Central memory CD8-positive, alpha-beta T cell (primary cell): Measurements from ENCODE around the gene CPEB3.
"Not testable (repeated sequence)": the region's sequence is repeated elsewhere in the genome, so short reads cannot be mapped to it uniquely, and the experiment has no call there.

Source experiments
- ATAC-seq: fragments of 150-1000 bp; cut with Tn5 transposase; replicated peaks from 2 replicates; pipeline ENCODE4 v1.10.0; 2022; ENCODE audit warnings: mild to moderate bottlenecking, moderate FRiP score, moderate number of reproducible peaks; ENCODE audit not compliant: poor library complexity, severe bottlenecking; ENCODE audit errors: extremely low read depth
- DNase-seq, 2 donors: peaks; one replicate each; pipeline ENCODE4 v3.0.0; 2021; ENCODE audit warnings: low spot score in 2 of 2
- H3K27ac Mint-ChIP-seq: one replicate; pipeline ENCODE4 v1.8.0; 2022; ENCODE audit warnings: low read depth, mild to moderate bottlenecking, moderate library complexity, mixed read lengths
- H3K27me3 Mint-ChIP-seq: one replicate; pipeline ENCODE4 v1.8.0; 2022; ENCODE audit warnings: mixed read lengths
- H3K36me3 Mint-ChIP-seq: one replicate; pipeline ENCODE4 v1.8.0; 2022; ENCODE audit warnings: mild to moderate bottlenecking, moderate library complexity, mixed read lengths; ENCODE audit not compliant: insufficient read depth
- H3K4me1 Mint-ChIP-seq: one replicate; pipeline ENCODE4 v1.8.0; 2022; ENCODE audit warnings: mixed read lengths
- H3K4me3 Mint-ChIP-seq: one replicate; pipeline ENCODE4 v1.8.0; 2022; ENCODE audit warnings: mild to moderate bottlenecking, moderate library complexity, mixed read lengths
- H3K9me3 Mint-ChIP-seq: one replicate; pipeline ENCODE4 v1.8.0; 2022; ENCODE audit warnings: mixed read lengths

Gene CPEB3

GRCh38 chr10:92290837-92291615 lies at the start of gene CPEB3, which contains the start of gene MARCHF5:
TSS of gene CPEB3 (minus strand) at chr10:92291078. CDS start at chr10:92240350, 50,728 bp downstream.
TSS of gene MARCHF5 (plus strand) at chr10:92291167. CDS start at chr10:92291495, 328 bp downstream.
- DNase-seq (peak; percentile 80 to 85), ATAC-seq (peak; percentile 98)
- no peaks in the 10 kb centered on the region for H3K27me3 Mint-ChIP-seq
- peak within 1 kb of the TSS; percentile 94 for H3K4me3 Mint-ChIP-seq
- H3K9me3 Mint-ChIP-seq = no peaks in the 10 kb centered on the region
- H3K36me3 Mint-ChIP-seq = peaks cover 10% of the 10 kb centered on the region
- H3K4me1 Mint-ChIP-seq = peaks cover 17% of the 10 kb centered on the region
- peak within 1 kb of the TSS; percentile 76 for H3K27ac Mint-ChIP-seq

DNA sequence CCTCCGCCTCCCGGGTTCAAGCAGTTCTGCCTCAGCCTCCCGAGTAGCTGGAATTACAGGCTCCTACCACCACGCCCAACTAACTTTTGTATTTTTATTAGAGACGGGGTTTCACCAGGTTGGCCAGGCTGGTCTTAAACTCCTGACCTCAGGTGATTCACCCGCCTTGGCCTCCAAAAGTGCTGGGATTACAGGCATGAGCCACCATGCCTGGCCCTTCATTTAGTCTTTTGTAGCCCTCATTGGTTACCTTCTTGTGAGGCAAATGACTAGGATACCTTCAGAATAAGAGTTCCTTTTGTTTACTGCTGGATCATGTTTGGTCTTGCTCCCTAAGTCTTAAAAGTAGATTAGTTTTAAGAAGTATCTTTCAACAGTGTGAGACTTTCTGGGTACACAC lies 39.0 kb upstream of the CPEB3 start:
- not testable (repeated sequence) for H3K9me3 Mint-ChIP-seq, H3K27me3 Mint-ChIP-seq, H3K27ac Mint-ChIP-seq, H3K36me3 Mint-ChIP-seq, DNase-seq, ATAC-seq, H3K4me3 Mint-ChIP-seq
- peaks cover 30% of the 10 kb centered on the region for H3K4me1 Mint-ChIP-seq

GRCh38 chr10:92328993-92329392 lies 38.1 kb upstream of the CPEB3 start:
- H3K4me1 Mint-ChIP-seq = peaks cover 30% of the 10 kb centered on the region
- no peaks in the 10 kb centered on the region for H3K9me3 Mint-ChIP-seq
- no peak overlapping the region for H3K27ac Mint-ChIP-seq
- no peaks in the 10 kb centered on the region for H3K27me3 Mint-ChIP-seq
- DNase-seq (no peak), ATAC-seq (no peak)
- H3K4me3 Mint-ChIP-seq = no peak overlapping the region
- H3K36me3 Mint-ChIP-seq = peaks cover 3% of the 10 kb centered on the region

DNA sequence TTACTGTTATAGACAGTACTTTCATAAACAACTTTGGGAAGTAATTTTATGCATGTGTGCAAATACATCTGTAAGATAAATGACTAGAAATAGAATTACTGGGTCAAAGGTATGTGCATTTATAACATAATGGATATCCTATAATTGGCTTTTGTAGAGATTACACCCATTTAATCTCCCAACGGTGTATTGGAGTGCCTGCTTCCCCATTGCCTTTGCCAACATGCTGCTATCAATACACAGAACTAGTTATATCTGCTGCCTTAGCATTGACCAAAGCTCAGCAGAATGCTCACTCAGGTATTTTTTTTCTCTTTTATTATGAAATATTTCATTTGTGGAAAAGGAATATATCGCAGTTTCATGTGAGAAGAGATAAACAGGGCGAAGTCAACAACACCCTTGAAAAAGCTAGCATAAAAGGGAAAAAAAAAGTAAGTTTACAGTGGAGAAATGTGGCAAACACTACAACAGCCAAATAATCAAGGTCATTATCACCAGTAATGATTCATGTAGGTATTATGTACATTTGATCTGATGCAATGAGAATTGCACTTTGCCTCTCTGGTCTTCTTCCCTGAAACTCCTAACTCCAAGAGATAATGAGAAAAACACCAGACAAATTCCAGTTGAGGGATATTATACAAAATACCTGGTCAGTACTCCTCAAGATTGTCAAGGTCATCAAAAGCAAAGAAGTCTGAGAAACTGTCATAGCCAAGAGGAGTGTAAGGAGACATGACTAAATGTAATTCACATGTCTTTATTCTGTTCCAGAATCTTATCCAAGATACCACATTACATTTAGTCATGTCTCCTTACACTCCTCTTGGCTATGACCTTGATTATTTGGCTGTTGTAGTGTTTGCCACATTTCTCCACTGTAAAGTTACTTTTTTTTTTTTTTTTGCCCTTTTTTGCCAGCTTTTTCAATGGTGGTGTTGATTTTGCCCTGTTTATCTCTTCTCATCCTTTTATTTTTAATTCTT lies 36.9 kb upstream of the CPEB3 start:
- Mint-ChIP-seq H3K27ac (peak overlapping the region; percentile 72), H3K36me3 (peaks cover 3% of the 10 kb centered on the region)

DNA sequence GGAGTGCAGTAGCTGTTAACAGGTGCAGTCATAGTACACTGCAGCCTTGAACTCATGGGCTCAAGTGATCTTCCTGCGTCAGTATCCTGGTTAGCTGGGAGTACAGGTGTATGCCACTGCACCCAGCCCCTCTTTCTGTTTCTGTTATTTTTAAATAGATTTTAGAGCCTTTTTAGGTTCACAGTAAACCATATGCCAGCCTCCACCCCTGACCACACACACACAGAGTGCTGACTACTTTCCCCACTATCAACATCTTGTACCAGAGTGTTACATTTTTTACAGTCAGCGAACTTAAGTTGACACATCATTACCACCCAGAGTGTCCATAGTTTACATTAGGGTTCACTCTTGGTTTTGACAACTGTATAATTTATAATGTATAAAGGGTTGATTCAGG lies 32.2 kb upstream of the CPEB3 start:
- DNase-seq = no peak
- H3K9me3 Mint-ChIP-seq = no peaks in the 10 kb centered on the region
- H3K27ac Mint-ChIP-seq = peak overlapping the region; percentile 9
- no peaks in the 10 kb centered on the region for H3K27me3 Mint-ChIP-seq
- H3K36me3 Mint-ChIP-seq = peaks cover 13% of the 10 kb centered on the region
- H3K4me3 Mint-ChIP-seq = no peak overlapping the region
- ATAC-seq = peak; percentile 60
- peaks cover 27% of the 10 kb centered on the region for H3K4me1 Mint-ChIP-seq

More for the DNA sequence above, 36.9 kb upstream of the CPEB3 start:
- no peak for DNase-seq
- Mint-ChIP-seq H3K27me3 (no peaks in the 10 kb centered on the region), H3K4me3 (no peak overlapping the region), H3K9me3 (no peaks in the 10 kb centered on the region), H3K4me1 (peaks cover 40% of the 10 kb centered on the region)
- no peak for ATAC-seq

DNA sequence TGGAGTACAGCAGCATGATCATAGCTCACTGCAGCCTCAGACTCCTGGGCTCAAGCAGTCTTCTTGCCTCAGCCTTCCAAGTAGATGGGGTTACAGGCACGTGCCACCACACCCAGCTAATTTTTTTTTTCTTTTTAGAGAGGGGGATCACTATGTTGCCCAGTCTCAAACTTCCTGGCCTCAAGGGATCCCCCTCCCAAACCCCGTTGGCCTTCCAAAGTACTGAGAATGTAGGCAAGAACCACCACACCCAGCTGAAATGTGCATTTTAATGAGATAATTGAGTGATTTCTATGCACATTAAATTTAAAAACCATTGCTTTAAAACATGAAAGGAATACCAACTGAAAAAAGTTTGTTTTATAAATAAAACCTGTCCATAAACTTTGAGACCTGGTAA lies 25.7 kb upstream of the CPEB3 start:
- no peak for ATAC-seq
- H3K27me3 Mint-ChIP-seq = no peaks in the 10 kb centered on the region
- H3K9me3 Mint-ChIP-seq = no peaks in the 10 kb centered on the region
- H3K36me3 Mint-ChIP-seq = peaks cover 30% of the 10 kb centered on the region
- peaks cover 6% of the 10 kb centered on the region for H3K4me1 Mint-ChIP-seq
- H3K27ac Mint-ChIP-seq = no peak overlapping the region
- no peak overlapping the region for H3K4me3 Mint-ChIP-seq
- DNase-seq = no peak

- peaks cover 25% of the 10 kb centered on the region for H3K36me3 Mint-ChIP-seq
- no peak overlapping the region for H3K4me3 Mint-ChIP-seq
- H3K27me3 Mint-ChIP-seq = no peaks in the 10 kb centered on the region
- no peaks in the 10 kb centered on the region for H3K9me3 Mint-ChIP-seq
- no peak overlapping the region for H3K27ac Mint-ChIP-seq
- no peak for ATAC-seq
- peaks cover 24% of the 10 kb centered on the region for H3K4me1 Mint-ChIP-seq
- DNase-seq = no peak
These were observed 22.9 kb upstream of the CPEB3 start for GRCh38 chr10:92313750-92314149.

GRCh38 chr10:92309272-92309671 lies 18.4 kb upstream of the CPEB3 start:
- no peak overlapping the region for H3K4me3 Mint-ChIP-seq
- ATAC-seq (no peak), DNase-seq (no peak)
- peaks cover 15% of the 10 kb centered on the region for H3K36me3 Mint-ChIP-seq
- no peak overlapping the region for H3K27ac Mint-ChIP-seq
- peaks cover 42% of the 10 kb centered on the region for H3K4me1 Mint-ChIP-seq
- no peaks in the 10 kb centered on the region for H3K27me3 Mint-ChIP-seq
- H3K9me3 Mint-ChIP-seq = no peaks in the 10 kb centered on the region

DNA sequence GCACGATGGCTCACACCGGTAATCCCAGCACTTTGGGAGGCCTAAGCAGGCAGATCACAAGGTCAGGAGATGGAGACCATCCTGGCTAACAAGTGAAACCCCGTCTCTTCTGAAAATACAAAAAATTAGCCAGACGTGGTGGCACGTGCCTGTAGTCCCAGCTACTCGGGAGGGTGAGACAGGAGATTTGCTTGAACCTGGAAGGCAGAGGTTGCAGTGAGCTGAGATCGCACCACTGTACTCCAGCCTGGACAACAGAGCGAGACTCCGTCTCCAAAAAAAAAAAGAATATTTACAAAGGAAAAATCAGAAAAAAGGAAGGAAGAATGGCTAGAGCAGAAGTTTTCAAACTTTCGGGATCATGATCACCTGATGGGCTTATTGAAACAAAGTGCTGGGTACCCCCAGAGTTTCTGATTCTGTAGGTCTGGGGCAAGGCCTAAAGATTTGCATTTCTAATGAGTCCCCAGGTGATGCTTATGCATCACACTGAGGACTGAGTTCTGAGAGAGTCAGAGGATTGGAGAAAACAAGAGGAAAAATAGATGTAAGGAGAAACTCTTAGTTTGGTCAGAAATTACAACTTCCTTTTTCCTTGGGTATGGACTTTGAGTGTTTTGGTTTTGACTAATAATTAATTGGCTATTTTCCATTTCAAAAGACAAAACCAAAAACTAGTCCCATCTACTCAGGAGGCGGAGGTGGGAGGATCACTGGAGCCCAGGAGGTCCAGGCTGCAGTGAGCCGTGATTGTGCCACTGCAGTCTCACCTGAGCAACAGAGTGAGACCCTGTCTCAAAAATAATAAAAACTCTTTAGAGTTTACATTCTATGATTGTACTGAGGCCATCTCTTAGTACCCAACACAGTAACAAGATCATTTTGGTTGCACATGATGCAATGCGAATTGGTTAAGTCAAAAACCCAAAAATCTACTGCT lies 14.5 kb upstream of the CPEB3 start:
- no peak for ATAC-seq
- Mint-ChIP-seq H3K27ac (peak overlapping the region; percentile 68), H3K4me3 (no peak overlapping the region), H3K27me3 (no peaks in the 10 kb centered on the region), H3K36me3 (peaks cover 8% of the 10 kb centered on the region), H3K9me3 (no peaks in the 10 kb centered on the region), H3K4me1 (peaks cover 49% of the 10 kb centered on the region)
- no peak for DNase-seq

DNA sequence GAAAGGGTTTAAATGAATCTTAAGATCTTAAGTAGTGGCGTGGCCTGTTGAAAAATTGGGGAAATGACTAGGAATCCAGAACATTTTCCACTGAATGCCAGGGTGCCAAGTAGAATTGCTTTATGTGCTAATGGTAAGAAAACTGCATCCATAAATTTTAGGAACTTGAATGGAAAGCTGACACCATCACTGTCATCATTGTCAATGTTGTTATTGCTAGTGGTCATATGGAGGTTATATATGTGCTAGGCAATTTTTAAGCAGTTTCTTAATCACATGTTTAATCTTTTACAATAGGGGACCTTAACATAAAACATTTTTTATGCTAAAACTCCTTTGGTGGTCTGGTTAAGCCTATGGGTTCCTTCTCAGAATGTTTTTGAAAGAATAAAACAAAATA lies 13.2 kb upstream of the CPEB3 start:
- Mint-ChIP-seq H3K27me3 (no peaks in the 10 kb centered on the region), H3K36me3 (peaks cover 16% of the 10 kb centered on the region), H3K4me1 (peaks cover 53% of the 10 kb centered on the region), H3K9me3 (no peaks in the 10 kb centered on the region), H3K27ac (peak overlapping the region; percentile 35), H3K4me3 (no peak overlapping the region)
- DNase-seq = no peak
- no peak for ATAC-seq

DNA sequence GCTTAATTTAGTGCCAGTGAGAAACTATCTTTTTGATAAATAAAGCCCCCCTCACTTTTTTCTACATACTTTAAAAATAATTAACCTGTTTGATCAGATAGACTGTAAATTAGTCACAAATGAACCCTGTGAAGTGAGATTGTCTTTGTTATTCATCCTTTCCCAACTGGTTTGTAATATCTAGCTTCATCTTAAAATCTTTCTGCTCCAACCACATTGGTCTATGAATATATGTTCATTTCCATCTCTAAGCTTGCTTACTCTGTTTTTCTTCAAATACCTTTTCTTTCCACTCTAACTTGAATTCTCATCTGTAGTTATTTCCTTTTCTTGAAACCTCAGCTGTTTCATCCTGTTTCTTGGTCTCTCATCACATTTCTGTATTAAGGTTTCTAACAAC lies 12.2 kb upstream of the CPEB3 start:
- Mint-ChIP-seq H3K36me3 (peaks cover 19% of the 10 kb centered on the region), H3K27me3 (no peaks in the 10 kb centered on the region), H3K27ac (peak overlapping the region; percentile 35), H3K9me3 (no peaks in the 10 kb centered on the region), H3K4me1 (peaks cover 59% of the 10 kb centered on the region), H3K4me3 (no peak overlapping the region)
- DNase-seq = no peak
- no peak for ATAC-seq

- Mint-ChIP-seq H3K4me1 (peaks cover 39% of the 10 kb centered on the region), H3K36me3 (peaks cover 20% of the 10 kb centered on the region)
These were observed 7.6 kb upstream of the CPEB3 start for GRCh38 chr10:92298487-92298886.

More at GRCh38 chr10:92298487-92298886, 7.6 kb upstream of the CPEB3 start:
- H3K9me3 Mint-ChIP-seq = no peaks in the 10 kb centered on the region
- H3K4me3 Mint-ChIP-seq = no peak overlapping the region
- ATAC-seq = no peak
- no peaks in the 10 kb centered on the region for H3K27me3 Mint-ChIP-seq
- H3K27ac Mint-ChIP-seq = peak overlapping the region; percentile 9
- no peak for DNase-seq
